ENCODE data around the gene ZNF746.

DNA sequence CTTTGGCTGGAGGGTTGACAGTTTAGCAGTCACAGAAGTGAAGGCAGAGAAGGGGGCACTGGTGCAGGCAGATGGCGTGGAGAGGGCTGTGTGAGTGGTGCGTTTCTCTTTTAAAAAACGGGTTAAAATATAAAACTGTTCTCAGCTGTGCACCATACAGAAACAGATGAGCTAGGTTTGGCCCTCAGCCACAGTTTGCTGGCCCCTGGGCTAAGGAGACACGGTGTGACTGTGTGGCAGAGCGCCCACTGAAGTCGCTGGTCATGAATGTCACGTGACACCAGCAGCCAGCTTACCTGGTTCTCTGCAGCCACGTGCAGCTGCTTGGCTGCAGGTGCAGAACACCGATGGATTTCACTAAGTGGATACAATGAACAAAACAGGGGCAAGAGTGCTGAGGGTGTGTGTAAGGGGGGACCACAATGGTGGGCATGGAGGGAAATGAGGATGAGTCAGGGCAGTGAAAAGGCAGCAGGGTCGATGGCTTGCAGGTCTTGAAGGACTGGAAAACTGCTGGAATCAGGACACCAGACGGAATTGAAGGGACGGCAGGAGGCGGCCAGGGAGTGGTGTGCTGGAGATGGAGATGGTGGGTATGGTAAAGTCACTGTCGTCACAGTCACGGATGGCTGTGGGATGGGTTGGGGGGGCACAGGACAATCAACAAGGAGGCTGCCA, 7.4 kb downstream of the ZNF746 start:
- TF ChIP-seq, protein P1, sequence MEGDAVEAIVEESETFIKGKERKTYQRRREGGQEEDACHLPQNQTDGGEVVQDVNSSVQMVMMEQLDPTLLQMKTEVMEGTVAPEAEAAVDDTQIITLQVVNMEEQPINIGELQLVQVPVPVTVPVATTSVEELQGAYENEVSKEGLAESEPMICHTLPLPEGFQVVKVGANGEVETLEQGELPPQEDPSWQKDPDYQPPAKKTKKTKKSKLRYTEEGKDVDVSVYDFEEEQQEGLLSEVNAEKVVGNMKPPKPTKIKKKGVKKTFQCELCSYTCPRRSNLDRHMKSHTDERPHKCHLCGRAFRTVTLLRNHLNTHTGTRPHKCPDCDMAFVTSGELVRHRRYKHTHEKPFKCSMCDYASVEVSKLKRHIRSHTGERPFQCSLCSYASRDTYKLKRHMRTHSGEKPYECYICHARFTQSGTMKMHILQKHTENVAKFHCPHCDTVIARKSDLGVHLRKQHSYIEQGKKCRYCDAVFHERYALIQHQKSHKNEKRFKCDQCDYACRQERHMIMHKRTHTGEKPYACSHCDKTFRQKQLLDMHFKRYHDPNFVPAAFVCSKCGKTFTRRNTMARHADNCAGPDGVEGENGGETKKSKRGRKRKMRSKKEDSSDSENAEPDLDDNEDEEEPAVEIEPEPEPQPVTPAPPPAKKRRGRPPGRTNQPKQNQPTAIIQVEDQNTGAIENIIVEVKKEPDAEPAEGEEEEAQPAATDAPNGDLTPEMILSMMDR (IDR thresholded peaks at IDR 0.05): no peak
- TF ChIP-seq POLR2A (IDR thresholded peaks at IDR 0.05) (no peak), POLR2AphosphoS5 (IDR thresholded peaks at IDR 0.05) (peak; percentile 14)

All from prostate gland (tissue), 2 donors.